Esophagus muscularis mucosa (tissue), 3 donors: ENCODE results near the gene CIB1.

Source experiments
- POLR2A ChIP-seq: fragments of 450-650 bp; IDR thresholded peaks from one replicate; pipeline ENCODE4 v1.6.1; 2017; ENCODE audit warnings: antibody characterized with exemption, moderate library complexity, mild to moderate bottlenecking, low read depth
- POLR2AphosphoS5 ChIP-seq, 2 donors: sonication (generic); formaldehyde crosslinking; IDR thresholded peaks; one replicate each; pipeline ENCODE4 v1.6.1; 2017; ENCODE audit warnings: antibody characterized with exemption in 2 of 2
- TF ChIP-seq, protein P1 (sequence below), 3 experiments: fragments of 200-600 bp in 2 of 3; fragments of 450-650 bp in 1 of 3; sonication (generic) in 2 of 3; IDR thresholded peaks; one replicate each; pipeline ENCODE4 v1.5.1; 2017 to 2019; ENCODE audit warnings: antibody characterized with exemption in 3 of 3, mild to moderate bottlenecking in 2 of 3, moderate library complexity in 1 of 3

DNA sequence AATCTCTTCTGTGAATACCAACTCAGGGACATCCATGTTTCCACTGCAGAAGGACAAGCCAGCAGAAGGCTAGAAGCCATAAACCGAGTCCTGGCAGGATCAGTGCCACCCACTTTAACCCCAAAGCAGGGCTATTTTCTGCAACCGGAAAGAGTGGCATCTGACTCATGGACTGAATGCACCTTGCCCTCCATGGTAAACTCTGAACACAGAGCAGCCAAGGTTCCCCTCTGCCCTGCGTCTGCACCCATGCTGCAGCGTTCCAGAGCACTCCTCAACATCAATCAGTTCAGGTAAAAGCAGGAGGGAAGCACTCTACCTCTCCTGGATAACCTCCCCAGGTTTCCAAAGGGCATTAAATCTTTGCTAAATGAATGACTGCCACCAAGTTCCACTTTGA, 30.9 kb upstream of the CIB1 start:
- TF ChIP-seq, protein P1, sequence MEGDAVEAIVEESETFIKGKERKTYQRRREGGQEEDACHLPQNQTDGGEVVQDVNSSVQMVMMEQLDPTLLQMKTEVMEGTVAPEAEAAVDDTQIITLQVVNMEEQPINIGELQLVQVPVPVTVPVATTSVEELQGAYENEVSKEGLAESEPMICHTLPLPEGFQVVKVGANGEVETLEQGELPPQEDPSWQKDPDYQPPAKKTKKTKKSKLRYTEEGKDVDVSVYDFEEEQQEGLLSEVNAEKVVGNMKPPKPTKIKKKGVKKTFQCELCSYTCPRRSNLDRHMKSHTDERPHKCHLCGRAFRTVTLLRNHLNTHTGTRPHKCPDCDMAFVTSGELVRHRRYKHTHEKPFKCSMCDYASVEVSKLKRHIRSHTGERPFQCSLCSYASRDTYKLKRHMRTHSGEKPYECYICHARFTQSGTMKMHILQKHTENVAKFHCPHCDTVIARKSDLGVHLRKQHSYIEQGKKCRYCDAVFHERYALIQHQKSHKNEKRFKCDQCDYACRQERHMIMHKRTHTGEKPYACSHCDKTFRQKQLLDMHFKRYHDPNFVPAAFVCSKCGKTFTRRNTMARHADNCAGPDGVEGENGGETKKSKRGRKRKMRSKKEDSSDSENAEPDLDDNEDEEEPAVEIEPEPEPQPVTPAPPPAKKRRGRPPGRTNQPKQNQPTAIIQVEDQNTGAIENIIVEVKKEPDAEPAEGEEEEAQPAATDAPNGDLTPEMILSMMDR (IDR thresholded peaks at IDR 0.05), result no peak
- TF ChIP-seq POLR2A (no peak), POLR2AphosphoS5 (IDR thresholded peaks at IDR 0.05) (no peak)
